ENCODE results near the gene TNFSF4. TPM values are rescaled to one million over a fixed set of nuclear protein-coding genes. Genes with fewer than 3 reads are reported as not detected.
"Not testable (repeated sequence)": the region's sequence is repeated elsewhere in the genome, so short reads cannot be mapped to it uniquely, and the experiment has no call there.

TNFSF4 gene, protein sequence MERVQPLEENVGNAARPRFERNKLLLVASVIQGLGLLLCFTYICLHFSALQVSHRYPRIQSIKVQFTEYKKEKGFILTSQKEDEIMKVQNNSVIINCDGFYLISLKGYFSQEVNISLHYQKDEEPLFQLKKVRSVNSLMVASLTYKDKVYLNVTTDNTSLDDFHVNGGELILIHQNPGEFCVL
- polyA plus RNA-seq (2013, experiment 1 of 2; ENCODE audit: insufficient read length) = 8.4 TPM
- 8.9 TPM for polyA plus RNA-seq (2013, experiment 2 of 2; ENCODE audit: insufficient read length)

DNA sequence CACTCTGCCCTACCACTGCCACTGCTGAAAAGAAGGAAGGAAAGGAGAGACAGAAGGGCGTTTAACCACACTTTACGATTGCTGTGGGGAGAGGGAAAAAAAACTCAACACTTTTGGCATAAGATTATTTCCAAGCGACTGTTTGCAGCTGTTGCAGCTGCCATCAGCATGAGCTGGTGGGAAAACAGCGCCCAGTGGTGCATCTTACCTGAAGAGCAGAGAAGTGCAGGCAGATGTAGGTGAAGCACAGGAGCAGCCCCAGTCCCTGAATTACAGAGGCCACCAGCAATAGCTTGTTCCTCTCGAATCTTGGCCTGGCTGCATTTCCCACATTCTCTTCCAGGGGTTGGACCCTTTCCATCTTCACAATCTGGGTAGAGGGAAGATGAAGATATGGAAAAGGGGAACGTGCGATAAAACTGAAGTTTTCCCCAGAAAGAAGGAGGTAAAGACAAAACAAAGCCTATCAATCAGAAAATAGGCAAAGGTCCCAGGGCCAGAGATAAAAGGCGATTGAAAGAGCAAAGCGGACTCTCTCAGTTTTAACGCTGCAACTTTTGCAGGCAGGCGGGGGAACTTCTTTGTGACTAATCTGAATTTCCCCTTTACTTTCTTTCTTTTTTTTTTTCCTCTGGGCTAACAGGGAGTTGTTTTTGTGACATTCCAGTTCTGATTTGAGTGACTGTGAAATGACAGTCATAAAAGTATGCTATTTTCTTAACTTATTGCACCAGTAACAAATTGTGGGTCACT, at the start of gene TNFSF4:
TSS of gene TNFSF4 (minus strand) at position 516 of the 753 bp plus-strand sequence. CDS start at position 361, 155 bp downstream.
- peak; percentile 24 for DNase-seq

DNA sequence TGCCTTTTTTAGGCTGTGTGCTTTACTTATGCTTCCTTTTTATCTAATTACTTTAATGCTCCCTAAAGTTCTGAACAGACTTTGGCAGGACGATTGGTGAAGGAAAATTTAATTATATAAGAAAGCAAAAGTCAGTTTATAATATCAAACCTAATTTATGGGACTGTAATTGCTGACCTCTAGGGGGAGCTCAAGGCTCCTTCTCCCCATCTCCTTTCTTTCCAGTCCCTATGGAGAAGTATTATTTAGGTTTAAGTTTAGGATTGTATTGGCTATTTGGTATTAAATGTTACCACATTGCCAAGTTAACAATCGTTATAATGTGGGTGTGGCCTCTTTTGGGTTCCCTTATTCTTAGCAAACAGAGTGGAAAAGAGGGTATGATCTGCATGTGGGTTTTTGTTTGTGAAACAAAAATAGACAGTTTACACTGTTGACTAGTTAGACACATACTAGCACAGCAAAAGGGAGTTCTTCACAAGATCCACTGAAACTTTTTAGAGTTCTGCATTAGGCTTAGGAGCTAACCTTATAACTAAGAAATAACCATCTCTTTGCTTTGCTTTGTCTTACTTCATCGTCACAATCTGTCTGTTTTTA, 48.2 kb upstream of the TNFSF4 start:
- peak; percentile 50 for DNase-seq

DNA sequence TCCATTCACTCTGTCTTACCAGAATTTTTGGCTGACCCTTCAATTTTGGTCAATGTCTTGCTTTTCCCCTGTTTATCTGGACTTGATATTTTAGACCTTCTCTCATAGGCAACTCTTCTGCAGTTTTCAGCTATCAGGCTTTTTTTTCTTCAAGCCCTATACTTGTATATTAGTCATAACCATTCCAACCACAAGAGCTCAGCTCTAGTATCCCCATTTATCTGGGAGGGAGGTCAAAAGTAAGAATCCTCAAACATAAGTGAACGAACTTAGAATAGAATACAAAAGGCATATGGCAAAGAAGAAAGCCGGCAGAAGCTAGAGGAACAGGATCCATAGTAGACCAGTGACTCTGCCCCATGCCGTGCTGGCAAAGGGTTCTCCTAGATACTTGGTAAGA, 45.9 kb upstream of the TNFSF4 start:
- DNase-seq = peak; percentile 45

DNA sequence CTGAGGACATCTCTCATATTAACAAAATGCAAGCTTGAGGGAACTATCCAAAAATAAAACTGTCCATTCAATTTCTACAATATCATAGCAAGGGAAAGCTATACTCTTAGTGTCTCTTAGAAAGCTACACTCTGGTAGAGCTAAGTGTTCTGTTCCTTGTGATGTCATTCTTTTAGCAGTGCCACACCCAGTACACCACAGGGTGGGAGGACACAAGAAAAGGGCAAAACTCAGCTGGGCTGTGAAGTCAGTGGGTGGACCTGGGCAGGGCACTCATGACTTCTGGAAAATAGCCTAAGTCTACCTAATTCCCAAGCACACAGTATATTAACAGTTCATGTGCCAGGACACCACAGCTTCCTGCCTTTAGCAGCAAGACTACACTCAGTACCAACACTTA, 42.2 kb upstream of the TNFSF4 start:
- no peak for DNase-seq

DNA sequence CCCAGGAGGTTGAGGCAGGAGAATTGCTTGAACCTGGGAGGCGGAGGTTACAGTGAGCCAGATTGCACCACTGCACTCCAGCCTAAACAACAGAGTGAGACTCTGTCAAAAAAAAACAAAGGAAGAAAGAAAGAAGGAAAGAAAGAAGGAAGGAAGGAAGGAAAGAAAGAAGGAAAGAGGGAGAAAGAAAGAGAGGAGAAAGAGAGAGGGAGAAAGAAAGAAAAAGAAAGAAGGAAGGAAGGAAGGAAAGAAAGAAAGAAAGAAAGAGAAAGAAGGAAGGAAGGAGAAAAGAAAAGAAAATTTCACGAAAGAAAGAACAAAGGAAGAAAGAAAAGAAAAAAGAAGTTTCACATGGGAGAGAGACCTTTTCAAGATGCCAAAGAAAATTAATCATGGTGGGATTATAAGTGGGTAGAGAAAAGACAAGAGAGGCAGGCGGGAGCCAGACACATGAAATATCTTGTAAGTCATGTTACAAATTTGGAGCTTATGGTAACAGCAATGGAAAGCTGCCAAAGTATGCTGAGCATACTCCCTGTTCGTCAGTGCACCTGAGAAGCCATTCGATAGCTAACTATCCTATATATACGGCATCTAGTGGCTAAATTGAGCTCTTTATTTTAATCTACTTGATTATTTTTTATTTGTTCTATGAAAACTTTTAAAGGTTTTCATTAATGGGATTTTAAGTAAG, 41.3 kb upstream of the TNFSF4 start:
- DNase-seq = peak; percentile 14

DNA sequence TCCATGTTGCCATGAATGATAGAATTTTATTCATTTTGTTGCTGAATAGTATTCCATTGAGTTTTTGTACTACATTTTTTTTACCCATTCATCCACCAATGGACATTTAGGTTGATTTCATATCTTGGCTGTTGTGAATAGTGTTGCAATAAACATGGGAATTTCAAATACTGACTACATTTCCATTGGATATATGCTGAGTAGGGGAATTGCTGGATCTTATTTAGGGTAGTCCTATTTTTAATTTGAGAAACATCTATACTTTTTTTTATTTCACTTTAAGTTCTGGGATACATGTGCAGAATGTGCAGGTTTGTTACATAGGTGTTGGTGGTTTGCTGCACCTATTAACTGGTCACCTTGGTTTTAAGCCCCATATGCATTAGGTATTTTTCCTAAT, 38.8 kb upstream of the TNFSF4 start:
- no peak for DNase-seq

DNA sequence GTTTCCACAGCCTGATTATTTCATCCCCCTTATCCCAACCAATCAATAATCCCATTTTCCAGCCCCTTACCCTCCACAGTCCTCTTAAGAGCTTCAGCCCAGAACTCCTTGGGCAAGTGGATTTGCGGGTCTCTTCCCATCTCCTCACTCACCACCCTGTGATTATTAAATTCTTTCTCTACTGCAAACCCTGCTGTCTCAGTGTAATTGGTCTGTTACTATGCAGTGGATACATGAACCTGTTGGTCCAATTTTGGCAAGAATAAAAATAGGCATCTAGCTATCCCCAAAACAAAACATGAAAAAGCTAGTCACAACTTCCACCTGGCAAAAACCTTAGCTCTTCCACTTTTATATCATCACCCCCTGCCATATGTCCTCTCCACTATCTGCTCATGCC, 36.2 kb upstream of the TNFSF4 start:
- DNase-seq = no peak

DNA sequence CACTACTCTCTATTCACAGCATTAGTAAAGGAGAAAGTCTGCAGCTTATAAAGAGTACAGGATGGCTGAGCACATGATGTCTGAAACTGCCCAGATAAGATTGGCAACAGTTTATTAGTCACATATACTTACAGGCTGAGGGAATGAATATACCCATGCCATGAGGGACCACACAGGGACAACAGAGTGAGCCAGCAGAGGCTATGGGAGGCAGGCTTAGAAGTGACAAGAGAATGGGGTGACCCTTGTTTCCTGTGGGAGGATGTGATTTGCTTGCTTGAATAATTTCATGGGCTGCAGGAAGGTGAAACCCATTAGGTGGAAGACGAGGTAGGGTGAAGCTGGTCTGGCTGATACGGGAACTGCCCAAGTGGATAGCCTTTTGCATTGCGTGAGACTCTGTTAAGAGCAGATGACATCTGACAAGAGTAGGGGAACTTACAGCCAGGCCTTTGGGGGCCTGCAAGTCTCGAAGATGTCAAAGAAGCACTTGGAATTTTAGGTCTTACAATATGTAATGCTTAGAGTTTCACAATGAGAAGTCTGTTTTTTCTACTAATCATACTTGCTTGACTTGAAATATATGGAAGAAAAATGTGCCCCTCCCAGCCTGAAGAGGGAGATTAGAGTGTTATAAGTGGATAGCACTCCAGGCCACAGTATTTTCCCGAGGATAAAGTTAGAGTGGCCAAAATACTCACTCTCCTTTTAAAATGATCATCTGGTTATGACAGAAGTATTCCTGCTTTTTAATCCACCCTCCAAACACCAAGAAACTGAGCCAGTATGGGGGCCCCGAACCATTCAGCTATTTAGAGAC, 34.6 kb upstream of the TNFSF4 start:
- DNase-seq = no peak

DNA sequence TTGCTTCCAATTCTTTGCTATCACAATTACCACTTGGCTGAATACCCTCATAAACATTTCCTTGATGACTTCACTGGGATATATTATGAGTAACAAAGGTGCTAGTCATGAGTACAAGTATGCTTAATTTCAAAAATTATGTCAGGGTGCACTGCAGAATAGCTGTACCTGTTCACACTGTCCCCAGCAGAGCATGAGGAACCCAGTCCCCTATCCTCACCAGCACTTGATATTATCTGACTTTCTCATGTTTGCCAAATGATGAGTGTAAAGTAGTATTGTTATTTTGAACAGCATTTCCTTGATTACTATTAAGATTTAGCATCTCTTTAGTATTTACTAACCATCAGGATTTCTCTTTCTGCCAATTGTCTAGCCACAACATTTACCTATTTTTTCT, 33.5 kb upstream of the TNFSF4 start:
- DNase-seq = no peak

DNA sequence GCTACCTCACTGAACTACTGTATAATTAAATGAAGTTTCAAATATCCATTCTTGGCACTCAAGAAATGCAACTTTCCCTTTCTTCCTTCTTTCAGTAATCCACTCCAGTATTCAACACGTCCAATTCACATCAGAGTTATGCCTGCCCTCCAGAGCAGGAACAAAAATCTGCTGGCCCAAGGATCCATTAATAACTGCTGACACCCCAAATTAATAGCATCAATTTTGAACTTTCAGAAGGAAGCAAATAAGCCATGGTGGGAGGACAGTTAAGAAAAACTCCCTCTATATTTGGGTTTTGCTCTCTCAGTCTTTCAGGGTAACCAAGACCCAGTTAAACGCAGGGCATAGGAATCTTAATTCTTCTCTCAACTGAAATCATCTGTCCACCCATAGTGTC, 31.9 kb upstream of the TNFSF4 start:
- DNase-seq = no peak

DNA sequence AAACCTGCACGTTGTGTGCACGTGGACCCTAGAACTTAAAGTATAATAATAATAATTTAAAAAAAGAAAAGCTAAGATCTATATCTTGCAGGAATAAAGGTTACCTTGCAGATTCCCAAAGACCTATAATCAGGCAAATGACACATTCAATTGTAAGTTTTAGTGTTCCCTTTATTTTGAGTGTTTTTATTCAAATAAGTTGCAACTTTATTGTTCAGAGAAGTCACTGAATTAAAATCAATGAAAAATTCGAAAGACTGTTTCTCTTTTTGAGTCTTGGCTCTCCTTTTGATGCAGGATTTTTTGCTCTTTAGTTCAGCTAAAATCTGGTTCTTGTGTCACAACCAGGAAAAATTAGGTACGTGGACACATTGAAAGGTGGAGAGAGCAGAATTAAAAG, 27.8 kb upstream of the TNFSF4 start:
- no peak for DNase-seq

DNA sequence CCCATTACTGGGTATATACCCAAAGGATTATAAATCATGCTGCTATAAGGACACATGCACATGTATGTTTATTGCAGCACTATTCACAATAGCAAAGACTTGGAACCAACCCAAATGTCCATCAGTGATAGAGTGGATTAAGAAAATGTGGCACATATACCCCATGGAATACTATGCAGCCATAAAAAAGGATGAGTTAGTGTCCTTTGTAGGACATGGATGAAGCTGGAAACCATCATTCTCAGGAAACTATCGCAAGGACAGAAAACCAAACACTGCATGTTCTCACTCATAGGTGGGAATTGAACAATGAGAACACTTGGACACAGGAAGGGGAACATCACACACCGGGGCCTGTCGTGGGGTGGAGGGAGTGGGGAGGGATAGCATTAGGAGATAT, 27.3 kb upstream of the TNFSF4 start:
- DNase-seq = not testable (repeated sequence)

DNA sequence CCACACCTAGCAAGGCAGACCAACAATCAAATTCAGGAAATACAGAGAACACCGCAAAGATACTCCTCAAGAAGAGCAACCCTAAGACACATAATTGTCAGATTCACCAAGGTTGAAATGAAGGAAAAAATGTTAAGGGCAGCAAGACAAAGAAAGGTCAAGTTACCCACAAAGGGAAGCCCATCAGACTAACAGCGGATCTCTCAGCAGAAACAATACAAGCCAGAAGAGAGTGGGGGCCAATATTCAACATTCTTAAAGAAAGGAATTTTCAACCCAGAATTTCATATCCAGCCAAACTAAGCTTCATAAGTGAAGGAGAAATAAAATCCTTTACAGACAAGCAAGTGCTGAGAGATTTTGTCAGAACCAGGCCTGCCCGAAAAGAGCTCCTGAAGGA, 21.9 kb upstream of the TNFSF4 start:
- not testable (repeated sequence) for DNase-seq

DNA sequence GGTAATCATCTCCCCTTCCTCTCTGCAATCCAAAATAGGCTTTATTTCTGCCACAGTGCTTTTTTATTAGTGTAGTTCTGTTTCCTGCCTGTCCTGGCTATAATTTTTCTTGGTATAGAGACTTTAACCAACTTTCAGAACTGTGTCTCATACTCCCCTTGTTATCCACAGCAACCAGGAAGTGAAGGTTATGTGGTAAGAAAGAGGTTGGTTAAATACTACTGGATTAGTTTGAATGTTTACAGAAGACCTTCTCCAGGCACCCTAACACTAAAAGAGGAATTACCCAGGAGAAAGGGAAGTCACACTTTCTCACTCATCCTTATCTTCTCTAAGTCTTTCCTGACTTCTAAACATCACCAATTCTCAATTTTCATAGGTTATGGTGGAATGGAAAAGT, 17.8 kb upstream of the TNFSF4 start:
- DNase-seq = no peak

DNA sequence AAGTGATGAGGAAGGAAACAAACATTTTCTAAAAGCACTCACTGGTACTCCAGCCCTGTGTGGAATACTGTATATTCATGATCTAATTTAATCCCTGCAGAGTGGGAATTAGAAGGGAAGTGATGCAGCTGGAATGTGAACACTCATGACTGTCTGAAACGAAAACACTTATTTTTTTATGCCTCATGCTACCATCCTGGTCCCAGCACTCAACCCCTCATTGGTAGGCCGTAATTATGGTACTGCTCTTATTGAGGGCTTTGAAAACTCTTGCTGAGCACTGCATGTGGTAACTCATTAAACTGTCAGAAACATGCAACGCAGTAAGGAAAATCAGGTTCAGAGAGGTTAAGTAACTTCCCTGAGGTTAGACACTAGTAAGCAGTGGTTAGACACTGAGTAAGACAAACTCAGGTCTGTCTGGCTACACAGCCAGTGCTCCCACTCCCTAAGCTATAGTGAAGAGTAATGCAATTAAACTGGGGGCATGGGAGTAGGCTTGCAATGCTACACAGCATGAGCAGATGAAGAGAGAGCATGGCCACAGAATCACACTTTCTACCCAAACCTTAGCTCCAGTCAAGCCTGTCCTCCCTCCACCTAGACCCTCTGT, 17.3 kb upstream of the TNFSF4 start:
- DNase-seq = peak; percentile 17

DNA sequence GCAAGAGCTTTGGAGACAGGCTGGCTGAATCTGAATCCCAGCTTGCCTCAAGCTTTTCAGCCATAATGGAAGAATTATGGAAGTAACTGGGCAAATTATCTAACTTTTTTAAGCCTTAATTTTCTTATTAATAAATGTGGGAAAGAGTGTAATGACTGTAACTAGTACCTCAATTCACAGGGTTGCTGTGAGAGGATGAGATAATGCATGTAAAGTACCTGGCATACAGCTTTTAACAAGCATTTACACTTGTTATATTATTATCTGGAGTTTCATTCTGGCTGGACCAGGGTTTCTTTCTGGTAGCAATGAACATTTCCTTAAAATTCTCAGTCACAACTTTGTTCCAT, 15.9 kb upstream of the TNFSF4 start:
- DNase-seq = no peak

DNA sequence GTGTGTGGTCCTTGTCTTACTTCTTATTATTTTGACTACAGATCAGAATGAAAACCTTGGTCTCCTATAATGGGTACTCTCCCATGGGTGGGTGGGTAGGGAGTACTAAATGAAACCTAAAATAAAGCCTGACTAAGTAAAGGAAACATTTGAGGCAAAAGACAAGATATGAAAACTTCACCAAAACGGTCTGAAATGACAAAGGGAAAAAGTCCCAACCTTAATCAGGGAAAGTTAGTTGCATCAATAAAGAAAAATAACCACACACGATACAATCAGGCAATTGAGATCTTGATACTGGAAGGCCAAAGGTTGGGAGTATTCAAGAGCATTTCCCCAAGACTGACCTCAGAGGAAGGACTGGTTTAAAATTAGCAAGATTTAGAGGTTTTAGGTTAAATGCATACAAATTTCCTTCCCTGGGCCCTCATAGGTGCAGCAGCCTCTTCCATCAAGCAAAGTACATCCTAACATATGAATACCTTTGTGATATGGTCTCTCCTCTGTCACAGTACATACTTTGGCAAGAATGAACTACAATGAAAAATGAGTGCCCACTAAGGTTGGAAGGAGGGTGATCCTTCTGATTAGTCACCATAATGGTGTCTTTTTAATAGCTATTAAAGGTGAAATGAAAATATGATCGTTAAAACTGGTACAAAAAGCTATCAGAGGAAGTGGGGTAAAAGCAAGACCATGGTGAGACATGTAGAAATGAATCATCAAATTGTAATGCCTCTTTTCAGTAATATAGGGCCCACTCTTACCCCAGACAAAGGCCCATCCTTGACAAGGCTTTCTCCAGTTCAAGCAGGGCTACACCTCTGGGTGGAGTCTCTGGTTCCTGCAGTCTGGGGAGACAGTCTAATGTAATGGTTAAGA, 15.3 kb upstream of the TNFSF4 start:
- DNase-seq = no peak

DNA sequence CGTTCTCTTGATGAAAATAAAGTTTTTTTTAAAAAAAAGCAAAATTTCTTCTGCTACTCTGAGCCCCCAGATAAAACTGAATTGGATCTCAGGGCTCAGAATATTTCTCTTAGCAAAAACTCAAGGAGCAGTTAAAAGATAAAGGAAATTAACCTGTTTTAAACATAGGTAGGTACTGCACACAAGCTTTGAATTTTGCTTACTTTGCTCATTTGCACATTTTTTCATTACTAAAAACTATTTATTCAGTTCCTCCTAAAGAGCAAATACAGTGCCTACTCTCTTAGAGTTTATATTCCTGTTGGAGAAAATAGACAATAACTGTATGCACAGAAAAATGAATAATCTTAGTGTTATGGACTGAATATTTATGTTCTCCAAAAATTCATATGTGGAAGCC, 13.0 kb upstream of the TNFSF4 start:
- no peak for DNase-seq

DNA sequence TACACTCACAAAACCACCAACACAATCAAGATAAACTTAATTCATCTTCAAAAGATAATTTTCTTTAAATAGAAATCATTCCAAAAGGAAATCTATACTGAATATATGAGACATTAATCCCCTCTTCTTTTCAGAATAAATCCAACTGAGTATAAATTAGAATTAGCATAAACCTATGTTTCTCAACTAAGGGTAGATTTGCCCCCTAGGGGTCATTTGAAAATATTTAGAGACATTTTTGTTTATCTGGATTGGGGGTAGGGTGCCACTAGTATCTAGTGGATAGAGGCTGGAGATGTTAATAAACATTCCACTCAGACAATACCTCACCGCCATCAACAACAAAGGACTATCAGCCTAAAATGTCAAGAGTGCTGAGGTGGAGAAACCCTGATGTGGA, 6.5 kb upstream of the TNFSF4 start:
- no peak for DNase-seq

DNA sequence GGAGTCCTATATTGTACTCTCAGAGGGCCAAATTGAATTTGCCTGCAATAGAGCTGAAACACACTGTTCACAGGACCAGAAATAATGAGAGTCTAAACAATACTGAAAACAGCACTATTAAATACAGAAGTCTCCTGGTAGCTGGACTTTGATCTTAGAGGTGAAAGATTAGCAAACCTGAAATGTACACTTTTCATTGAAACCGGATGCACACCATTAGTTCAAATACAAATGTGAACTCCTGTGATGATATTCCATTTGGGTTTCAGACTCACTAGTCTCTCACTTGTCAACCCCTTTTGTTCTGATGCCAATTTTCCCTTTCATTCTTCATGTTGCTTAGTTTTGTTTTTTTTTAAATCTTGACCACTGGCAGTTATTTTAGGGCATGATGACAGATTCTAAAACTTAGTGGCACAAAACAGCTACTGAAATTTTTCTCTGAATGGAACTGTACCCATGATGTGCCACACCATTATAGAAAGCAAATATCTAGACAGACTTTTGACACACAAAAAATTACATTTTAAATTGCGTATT, 5.9 kb upstream of the TNFSF4 start:
- DNase-seq = no peak

Measured in fibroblast of skin of abdomen (primary cell).